GM18505 (cell line): ENCODE measurements around the gene BMPR1B.

Experiments
- ATAC-seq: cut with Tn5 transposase; IDR thresholded peaks from one replicate; pipeline ENCODE4 v1.9.1; 2021; ENCODE audit not compliant: unreplicated experiment
- POLR2A ChIP-seq: IDR thresholded peaks from 4 replicates; pipeline ENCODE4 v1.6.1; 2011; ENCODE audit warnings: borderline replicate concordance; ENCODE audit not compliant: insufficient read depth, insufficient read length; ENCODE audit errors: extremely low read depth

Gene BMPR1B

DNA sequence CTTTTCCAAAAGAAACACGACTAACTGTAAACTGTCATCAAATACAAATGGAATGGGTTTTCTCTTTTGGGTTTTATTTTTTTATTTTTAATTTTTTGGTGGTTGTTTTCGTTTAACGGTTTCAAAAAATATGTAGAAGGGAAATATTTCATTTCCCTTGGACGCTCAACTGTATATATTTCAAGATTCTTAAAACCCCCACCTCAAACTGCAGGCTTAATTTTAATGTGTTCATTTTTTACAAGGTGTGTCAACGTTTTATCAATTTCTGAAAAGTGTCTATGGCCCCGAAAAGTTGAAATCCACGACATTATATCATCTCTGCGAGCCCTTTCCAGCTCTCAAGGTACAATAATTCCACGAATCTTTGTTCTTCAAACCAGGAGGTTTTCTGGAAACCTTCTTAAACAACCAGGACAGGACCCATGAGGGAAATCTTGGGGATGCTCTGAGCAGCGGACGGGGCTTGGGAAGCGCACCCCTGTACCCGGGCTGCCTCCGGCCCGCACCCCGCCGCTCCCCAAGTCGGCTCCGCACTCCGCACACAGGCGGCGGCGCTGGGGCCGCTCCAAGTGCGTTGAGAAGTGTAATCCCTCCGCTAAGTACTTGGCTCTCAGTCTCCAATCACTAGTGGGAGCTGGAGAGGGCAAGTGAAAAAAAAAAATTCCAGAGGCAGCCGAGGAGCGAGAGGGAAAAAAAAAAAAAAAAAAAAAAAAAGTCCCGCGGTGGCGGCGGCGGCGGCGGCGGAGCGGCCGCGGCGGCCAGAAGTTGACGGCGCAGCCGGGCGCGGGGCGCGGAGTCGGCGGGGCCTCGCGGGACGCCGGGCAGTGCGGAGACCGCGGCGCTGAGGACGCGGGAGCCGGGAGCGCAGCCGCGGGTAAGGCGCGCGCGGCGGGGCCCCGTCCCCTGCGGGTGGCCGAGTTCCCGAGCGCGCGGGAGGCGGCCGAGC, at the start of gene BMPR1B:
TSS of gene BMPR1B (plus strand) at position 764 of the 949 bp plus-strand sequence. CDS start 346,470 bp downstream, outside the sequence.
- ATAC-seq, result no peak
- no peak for TF ChIP-seq POLR2A

DNA sequence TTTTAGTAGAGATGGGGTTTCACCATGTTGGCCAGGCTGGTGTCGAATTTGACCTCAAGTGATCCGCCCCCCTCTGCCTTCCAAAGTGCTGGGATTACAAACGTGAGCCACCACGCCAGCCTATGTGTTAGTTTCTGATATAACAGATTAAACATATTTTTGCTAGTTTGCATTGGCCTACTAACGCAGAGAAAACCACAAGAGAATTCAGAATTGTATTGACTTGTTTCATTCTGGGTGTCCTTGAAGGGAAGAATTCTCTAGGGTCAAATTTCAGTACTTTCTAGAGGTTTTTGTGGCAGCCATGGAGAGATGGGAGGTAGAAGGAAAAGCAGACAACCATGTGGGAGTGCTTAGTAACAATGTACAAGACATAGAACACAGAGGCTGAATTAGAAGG, 46.1 kb upstream of the BMPR1B start:
- ATAC-seq, result no peak
- TF ChIP-seq POLR2A, result no peak

DNA sequence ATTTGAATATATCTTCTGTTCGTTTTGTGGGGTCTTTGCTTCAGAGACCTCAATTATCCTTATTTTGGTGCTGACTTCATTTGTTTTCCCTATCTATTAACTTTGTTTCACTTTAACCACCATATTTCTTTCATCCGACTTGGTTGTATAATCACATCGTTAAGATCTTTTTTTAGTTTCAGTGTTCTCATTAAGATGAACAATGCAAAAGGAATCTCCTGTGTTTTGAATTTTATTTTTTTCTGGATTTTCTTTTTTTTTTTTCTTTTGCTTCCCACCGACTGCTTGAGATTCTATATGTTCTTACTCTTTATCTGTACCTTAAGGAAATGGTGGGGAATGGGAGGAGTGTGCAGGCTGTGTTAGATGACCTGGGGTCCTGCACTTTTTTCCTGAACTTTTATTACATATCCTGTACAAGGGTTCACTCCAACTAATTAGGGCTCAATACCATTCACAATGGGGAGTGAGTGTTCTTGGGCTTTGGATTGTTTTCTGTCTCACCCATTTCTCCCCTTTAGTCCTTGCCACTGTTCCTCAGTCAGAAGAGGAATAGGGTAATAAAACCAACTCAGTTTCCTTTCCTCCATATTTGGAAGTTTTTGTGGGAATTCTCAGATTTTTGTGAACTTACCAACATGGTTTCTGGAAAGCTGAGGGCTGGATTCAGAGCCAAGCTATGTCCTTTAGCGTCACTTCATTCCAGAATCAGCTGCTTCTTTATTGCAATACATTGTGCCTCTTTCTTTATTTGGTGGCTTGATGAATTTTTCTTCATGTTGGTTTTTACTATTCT, 43.2 kb upstream of the BMPR1B start:
- no peak for TF ChIP-seq POLR2A
- no peak for ATAC-seq

DNA sequence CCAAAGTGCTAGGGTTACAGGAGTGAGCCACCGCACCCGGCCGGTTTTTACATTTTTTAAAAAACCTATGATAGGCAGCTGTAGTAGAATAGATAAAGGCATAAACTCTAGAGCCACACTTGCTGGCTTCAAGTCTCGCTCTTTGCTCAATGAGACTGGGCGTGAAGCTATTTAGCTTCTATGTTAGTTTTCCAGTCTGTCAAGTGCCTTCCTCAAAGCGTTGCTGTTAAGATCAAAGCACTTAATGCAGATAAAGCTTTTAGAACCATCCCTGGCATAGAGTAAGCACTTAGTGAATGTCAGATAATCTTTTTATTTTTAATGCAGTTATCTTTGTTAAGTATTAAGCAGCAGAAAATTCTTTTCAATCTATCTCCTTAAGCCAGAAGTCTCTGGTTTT, 42.0 kb upstream of the BMPR1B start:
- ATAC-seq, result no peak
- no peak for TF ChIP-seq POLR2A

DNA sequence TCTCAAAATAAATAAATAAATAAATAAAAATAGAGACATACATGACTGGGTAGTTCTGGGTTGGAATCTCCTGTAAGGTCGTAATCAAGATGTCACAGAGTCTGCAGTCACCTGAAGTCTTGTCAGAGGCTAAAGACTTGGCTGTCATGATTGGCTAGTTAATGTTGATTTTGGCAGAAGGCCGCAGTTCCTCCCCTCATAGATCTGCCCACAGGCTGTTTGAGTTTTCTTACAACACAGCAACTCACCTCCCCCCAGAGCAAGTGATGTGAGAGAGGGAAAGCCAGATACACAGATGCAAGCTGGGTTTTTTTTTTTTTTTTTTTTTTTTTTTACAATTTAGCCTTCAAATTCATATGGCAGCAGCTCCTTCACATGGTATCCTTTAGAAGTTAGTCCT, 36.4 kb upstream of the BMPR1B start:
- no peak for TF ChIP-seq POLR2A
- no peak for ATAC-seq

DNA sequence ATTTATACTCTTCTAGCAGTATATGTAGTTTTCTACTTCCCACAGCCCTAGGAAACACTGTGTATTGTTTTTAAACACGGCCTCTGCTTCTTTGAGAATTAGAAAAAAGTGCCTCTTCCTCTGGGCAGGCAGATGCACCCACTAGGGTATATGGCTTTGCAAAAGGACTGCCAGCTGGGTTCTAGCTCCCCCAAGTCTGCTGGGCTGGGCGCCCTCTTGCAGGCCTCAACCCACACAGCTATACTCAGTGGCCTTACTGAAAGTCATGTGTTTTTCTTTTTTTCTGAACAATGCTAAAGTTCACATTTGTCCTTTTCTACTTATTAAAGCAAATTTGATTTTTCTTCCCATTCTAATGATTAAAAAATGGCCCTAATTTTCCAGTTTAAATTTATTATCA, 35.5 kb upstream of the BMPR1B start:
- no peak for TF ChIP-seq POLR2A
- no peak for ATAC-seq

DNA sequence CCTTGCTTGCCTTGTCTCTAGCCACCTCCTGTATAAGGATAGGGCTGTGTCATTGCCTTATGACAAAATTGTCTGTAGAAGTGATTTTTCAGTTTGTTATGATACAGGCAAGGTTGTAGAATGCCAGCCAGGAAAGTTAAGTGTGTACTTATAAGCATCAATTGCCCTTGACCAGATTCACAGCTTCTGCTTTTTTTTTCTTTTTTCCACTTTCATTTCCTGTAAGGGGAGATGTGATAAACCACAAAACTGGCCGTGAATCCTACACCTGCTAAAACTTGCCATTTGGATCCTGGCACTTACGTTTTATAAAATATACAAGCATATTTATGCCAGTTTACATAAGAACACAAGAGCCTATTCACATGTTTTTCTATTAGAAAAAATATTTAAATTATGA, 35.0 kb upstream of the BMPR1B start:
- no peak for ATAC-seq

DNA sequence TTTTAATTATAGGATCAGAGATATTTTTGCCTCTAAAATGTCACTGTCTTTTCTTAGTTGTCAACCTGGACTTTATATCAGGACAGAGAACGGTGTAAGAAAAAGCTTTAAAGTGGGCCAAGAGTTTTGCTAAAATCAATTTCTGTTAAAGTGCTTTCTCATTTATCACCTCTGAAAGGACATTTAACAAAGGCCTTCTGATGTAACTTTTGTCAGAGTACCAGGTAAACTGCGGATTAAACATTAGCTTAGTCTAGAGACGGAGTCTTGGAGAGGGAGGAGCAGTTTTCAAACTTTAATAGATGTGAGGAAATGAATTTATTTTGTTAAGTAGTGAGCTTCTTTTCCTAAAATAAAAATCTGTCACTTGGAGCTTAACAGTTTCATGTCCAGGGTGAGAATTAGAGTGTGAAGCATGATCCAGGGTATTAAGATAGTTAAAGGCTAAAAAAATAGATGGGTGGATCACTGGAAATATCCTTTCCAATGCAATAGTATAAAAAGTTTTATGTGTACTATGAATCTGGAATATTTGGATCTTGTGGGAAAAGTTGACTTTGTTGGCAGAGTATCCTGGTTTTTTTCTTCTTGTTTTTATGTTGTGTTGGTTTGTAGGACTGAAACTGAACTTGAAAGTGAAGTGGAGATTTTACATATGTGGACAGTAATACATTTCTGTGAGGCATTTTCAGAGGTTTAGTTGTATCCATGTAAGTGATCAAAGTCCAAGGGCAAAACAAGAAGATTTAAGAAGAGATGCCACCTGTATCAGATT, 33.6 kb upstream of the BMPR1B start:
- ATAC-seq, result no peak
- TF ChIP-seq POLR2A, result no peak

More for the DNA sequence above, 35.0 kb upstream of the BMPR1B start:
- no peak for TF ChIP-seq POLR2A

DNA sequence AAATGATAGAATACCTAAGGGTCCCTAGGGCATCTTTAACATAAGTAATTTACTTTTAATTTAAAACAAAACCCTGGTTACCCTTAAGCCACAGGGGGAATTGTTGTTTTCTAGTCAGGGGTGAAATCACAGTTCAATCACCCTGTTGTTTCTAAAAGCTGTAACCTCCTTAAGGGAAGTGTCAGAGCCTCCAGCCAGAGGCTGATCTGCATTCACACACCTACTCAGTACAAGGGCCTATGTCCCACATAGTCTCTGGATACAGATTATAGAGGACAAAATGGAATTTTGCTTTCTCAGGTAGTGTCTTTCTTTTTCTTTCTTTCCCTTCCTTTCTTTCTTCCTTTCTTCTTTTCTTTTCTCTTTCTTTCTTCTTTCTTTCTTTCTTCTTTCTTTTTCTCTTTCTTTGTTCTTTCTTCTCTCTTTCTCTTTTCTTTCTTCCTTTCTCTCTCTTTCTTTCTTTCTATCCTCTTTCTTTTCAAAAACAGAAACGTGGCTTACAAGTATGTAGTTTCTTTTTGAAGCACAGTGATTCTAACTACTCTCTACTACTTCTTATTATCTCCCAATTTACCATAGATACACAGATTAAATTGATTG, 31.1 kb upstream of the BMPR1B start:
- ATAC-seq, result no peak
- no peak for TF ChIP-seq POLR2A

DNA sequence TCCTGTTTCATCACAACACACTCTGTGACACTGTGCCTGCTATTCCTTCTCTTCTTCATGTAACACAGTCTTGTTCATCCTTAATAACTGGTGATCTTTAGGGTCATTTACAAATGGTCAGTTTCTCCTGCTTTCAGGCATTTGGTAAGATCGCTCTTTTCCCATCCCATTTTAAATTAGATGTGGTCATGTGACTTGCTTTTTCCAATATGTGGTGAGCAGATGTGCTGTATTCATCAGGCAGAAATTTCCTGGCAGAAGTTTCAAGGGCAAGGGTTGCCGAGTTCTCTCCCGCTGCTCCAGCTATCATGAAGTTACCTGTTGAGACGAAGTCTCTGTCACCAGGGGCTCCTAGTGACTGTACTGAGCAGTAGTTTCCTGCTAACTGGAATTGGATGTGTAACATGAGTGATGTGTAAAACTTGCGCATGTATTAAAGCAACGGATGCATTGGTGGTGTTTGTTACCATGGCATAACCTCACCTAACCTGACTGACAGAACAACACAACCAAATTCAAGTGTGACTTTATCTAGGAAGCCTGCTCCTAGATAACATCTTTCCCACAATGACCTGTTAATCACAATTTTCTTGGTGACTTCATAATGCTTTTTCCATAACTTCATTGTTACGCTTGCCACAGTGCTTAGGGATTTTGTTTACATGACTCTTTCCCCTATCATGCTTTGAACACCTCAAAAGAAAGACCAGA, 29.5 kb upstream of the BMPR1B start:
- no peak for ATAC-seq
- TF ChIP-seq POLR2A, result no peak

DNA sequence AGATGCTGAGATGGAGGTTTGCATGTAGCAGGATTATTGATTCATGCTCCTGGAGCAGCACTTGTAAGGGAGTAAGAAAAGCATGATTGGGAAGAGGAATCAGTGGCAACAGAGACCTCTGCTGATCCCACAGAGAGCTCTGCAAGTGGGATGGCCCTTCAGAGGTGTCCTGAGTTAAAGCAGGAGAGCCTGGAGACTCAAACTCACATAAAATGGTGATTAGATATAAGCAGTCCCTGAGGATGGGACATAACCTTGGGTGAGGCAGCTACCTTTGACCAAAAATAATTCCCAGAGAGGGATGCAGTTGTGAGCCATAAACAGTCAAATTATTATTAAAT, 25.4 kb upstream of the BMPR1B start:
- no peak for TF ChIP-seq POLR2A
- no peak for ATAC-seq

DNA sequence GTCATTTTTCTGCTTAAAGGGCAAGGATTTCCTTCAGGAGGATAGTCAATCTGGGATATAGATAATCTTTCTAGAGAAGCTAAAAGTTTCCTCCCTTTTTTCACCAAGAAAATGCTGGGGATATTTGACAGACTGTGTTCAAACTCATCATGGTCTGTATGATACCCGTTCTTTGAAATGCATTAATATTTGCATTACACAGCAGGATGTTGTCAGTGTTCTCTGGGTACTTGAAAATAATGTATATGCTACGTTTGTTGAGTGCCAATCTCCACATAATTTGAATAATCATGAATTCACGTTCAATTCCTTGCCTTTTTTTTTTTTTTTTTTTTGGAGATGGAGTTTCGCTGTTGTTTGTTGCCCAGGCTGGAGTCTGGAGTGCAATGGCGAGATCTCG, 18.0 kb upstream of the BMPR1B start:
- no peak for TF ChIP-seq POLR2A
- no peak for ATAC-seq
